Psoas muscle (tissue), 8 donors: ENCODE measurements around the gene RHBDL3. TPM values are rescaled to one million over a fixed set of nuclear protein-coding genes. Genes with fewer than 3 reads are reported as not detected.

ENCODE experiments used
- ATAC-seq, 4 donors: fragments of 200-7000 bp; cut with Tn5 transposase; one replicate each; pipeline ENCODE4 v1.9.1; 2020; ENCODE audit warnings: moderate library complexity in 3 of 4, mild to moderate bottlenecking in 2 of 4
- DNase-seq, 2 donors: peaks; one replicate each; pipeline ENCODE4 v3.0.0-alpha.2; 2020
- H3K27ac ChIP-seq: fragments of 200-600 bp; one replicate; pipeline ENCODE4 v1.8.0; 2022
- H3K27me3 ChIP-seq, 3 donors: fragments of 200-600 bp in 1 of 3; one replicate each; pipeline versions ENCODE4 v1.6.1 to v1.8.0; 2013 to 2022; ENCODE audit warnings: low read length in 2 of 3, mild to moderate bottlenecking in 2 of 3, moderate library complexity in 1 of 3; ENCODE audit not compliant: insufficient read depth in 3 of 3
- H3K36me3 ChIP-seq, 2 donors: fragments of 200-600 bp in 1 of 2; one replicate each; pipeline versions ENCODE4 v1.6.1 to v1.8.0; 2013 to 2022; ENCODE audit warnings: low read depth in 1 of 2, mild to moderate bottlenecking in 1 of 2, moderate library complexity in 1 of 2; ENCODE audit not compliant: insufficient read depth in 1 of 2
- H3K4me1 ChIP-seq: fragments of 200-600 bp; one replicate; pipeline ENCODE4 v1.8.0; 2022
- H3K4me3 ChIP-seq: fragments of 200-600 bp; one replicate; pipeline ENCODE4 v1.8.0; 2022; ENCODE audit warnings: mild to moderate bottlenecking
- H3K9me3 ChIP-seq: fragments of 200-600 bp; one replicate; pipeline ENCODE4 v1.8.0; 2022
- WGBS, 3 donors: extraction: QIAGEN DNeasy Blood & Tissue Kit; methylation state at CpG; one replicate each; pipeline versions ENCODE4 v1.1.6 to v1.1.7; 2013; 5-methylcytosine and 5-hydroxymethylcytosine counted together
- intact Hi-C, 2 donors: fragments of 100-400 bp; cut with DNase I; formaldehyde crosslinking; loops; one replicate each; pipeline versions ENCODE4 v1.11.0 to v1.14.2; 2022
- polyA plus RNA-seq, 3 donors: library from polyadenylated mRNA; stranded (reverse); fragments of 200-250 nt; gene quantifications; one replicate each; pipeline ENCODE4 v1.2.3, GENCODE V29; 2013
- total RNA-seq, 4 donors: library from RNA; stranded (reverse); fragmentation: NEBNext Ultra II Directional in 2 of 4; extraction: Animal tissue kit (Norgen Biotek cat#: 25700) in 2 of 4; gene quantifications; one replicate each; pipeline versions ENCODE4 v1.2.1 to v1.2.4, GENCODE V29; 2021 to 2023
- TF ChIP-seq, protein P1 (sequence below): fragments of 200-600 bp; IDR thresholded peaks from one replicate; pipeline ENCODE4 v1.8.0; 2022; ENCODE audit warnings: antibody characterized with exemption
- donor health status: healthy with polysubstance abuse.
- donor health status: DM: no; HTN: no; CAD: no; lungs with moderate emphysema.
- donor health status: Bipolar disorder and iron deficiency.
- donor health status: healthy.
- donor health status: DM: yes; HTN: yes; CAD: no.
- donor health status: DM: no; HTN: no; CAD: no.
- donor health status: DM: no; HTN: no; CAD: no.
- donor health status: DM: yes; HTN: yes; CAD: no.

RHBDL3 gene
- total and polyA plus RNA-seq, 7 donors, result 0.04 to 0.19 (median 0.12) TPM; not detected in 1

- H3K4me3 ChIP-seq, result no peak overlapping the region
- no peaks in the 10 kb centered on the region for H3K9me3 ChIP-seq
- TF ChIP-seq, protein P1, sequence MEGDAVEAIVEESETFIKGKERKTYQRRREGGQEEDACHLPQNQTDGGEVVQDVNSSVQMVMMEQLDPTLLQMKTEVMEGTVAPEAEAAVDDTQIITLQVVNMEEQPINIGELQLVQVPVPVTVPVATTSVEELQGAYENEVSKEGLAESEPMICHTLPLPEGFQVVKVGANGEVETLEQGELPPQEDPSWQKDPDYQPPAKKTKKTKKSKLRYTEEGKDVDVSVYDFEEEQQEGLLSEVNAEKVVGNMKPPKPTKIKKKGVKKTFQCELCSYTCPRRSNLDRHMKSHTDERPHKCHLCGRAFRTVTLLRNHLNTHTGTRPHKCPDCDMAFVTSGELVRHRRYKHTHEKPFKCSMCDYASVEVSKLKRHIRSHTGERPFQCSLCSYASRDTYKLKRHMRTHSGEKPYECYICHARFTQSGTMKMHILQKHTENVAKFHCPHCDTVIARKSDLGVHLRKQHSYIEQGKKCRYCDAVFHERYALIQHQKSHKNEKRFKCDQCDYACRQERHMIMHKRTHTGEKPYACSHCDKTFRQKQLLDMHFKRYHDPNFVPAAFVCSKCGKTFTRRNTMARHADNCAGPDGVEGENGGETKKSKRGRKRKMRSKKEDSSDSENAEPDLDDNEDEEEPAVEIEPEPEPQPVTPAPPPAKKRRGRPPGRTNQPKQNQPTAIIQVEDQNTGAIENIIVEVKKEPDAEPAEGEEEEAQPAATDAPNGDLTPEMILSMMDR, result no peak
- peaks cover 0 to 83% (median 20%) of the 10 kb centered on the region in 3 donors for H3K27me3 ChIP-seq
- no peaks in the 10 kb centered on the region for H3K36me3 ChIP-seq
- intact Hi-C loops, result no loop called here
- peak in 1 of 4 donors; percentile 37 for ATAC-seq
- DNase-seq, result no peak
- 22 to 44% (median 30%) methylated on average over 10 of the region's 10 CpGs for WGBS, 3 donors
- H3K4me1 ChIP-seq, result peaks cover 8% of the 10 kb centered on the region
- H3K27ac ChIP-seq, result no peak overlapping the region
These were observed 2.1 kb downstream of the RHBDL3 start for GRCh38 chr17:32267690-32268205.

- peaks cover 0 to 78% (median 20%) of the 10 kb centered on the region in 3 donors for H3K27me3 ChIP-seq
- intact Hi-C loops, result no loop called here
- no peak overlapping the region for H3K27ac ChIP-seq
- ATAC-seq, result no peak
- WGBS, 3 donors, result 68 to 77% (median 74%) methylated on average over 7 of the region's 7 CpGs
- H3K9me3 ChIP-seq, result no peaks in the 10 kb centered on the region
- TF ChIP-seq, protein P1, result no peak
- H3K4me3 ChIP-seq, result no peak overlapping the region
- no peak for DNase-seq
- H3K36me3 ChIP-seq, result no peaks in the 10 kb centered on the region
- peaks cover 8% of the 10 kb centered on the region for H3K4me1 ChIP-seq
These were observed 3.2 kb downstream of the RHBDL3 start for GRCh38 chr17:32268734-32269288.

DNA sequence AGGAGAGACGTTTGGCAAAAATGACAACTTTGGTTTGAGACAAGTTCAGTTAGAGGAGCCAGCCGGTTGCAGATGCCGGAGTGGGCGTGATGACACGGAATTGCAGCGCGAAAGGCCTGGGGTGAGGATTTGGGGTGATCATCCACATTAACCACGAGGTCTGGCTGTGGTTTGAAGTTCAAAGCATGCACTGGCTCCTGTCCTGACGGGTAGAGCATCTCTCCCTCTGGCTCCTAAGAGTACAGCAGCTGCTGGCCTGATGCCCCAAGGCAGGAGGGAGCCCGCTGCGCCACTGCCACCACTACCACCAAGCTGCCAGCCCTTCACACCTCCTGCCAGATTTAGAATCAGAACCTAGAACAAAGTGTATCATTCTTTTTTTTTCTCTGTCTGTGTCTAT, 3.7 kb downstream of the RHBDL3 start:
- no peak for DNase-seq
- Histone ChIP-seq H3K9me3 (no peaks in the 10 kb centered on the region), H3K4me3 (no peak overlapping the region), H3K36me3 (no peaks in the 10 kb centered on the region), H3K27ac (no peak overlapping the region), H3K27me3 (peaks cover 0 to 75% (median 23%) of the 10 kb centered on the region in 3 donors), H3K4me1 (peaks cover 8% of the 10 kb centered on the region)
- WGBS, 3 donors, result 31 to 36% (median 33%) methylated on average over 11 of the region's 11 CpGs
- ATAC-seq, result peak in 1 of 4 donors; percentile 38
- TF ChIP-seq, protein P1, result no peak
- intact Hi-C loops, result no loop called here

DNA sequence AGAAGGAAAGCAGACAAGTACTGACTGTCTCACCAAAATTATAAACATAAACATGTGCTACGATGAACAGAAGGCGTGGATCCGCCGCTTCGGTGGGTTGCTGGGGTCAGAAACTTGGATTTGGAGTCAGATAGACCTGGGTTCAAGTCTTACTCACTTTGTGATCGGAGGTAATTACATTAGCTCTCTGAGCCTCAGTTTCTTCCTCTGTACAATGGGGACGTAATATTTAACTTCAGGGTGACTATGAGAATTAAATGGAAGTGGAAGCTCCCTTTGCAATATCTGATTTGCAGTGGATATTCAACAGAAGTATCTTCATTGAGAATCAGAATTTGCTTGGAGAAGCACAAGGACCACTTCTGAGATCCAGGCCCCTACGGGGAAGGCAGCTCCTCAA, 6.2 kb downstream of the RHBDL3 start:
- Histone ChIP-seq H3K36me3 (no peaks in the 10 kb centered on the region), H3K27ac (no peak overlapping the region), H3K9me3 (no peaks in the 10 kb centered on the region), H3K4me3 (no peak overlapping the region), H3K4me1 (peaks cover 5% of the 10 kb centered on the region), H3K27me3 (peaks cover 0 to 56% (median 16%) of the 10 kb centered on the region in 3 donors)
- ATAC-seq (no peak), DNase-seq (no peak)
- 94 to 95% (median 95%) methylated on average over 8 of the region's 8 CpGs for WGBS, 3 donors
- intact Hi-C loops, result no loop called here
- TF ChIP-seq, protein P1, result no peak

GRCh38 chr17:32274101-32274500, 8.5 kb downstream of the RHBDL3 start:
- DNase-seq (no peak), ATAC-seq (no peak)
- WGBS, 3 donors, result 72 to 80% (median 73%) methylated on average over 5 of the region's 5 CpGs
- Histone ChIP-seq H3K4me1 (no peaks in the 10 kb centered on the region), H3K27ac (no peak overlapping the region), H3K9me3 (no peaks in the 10 kb centered on the region), H3K27me3 (peaks cover 0 to 38% (median 7%) of the 10 kb centered on the region in 3 donors), H3K36me3 (no peaks in the 10 kb centered on the region), H3K4me3 (no peak overlapping the region)
- TF ChIP-seq, protein P1, result no peak
- intact Hi-C loops, result no loop called here
